ENCODE measurements around the gene ZNF516.

DNA sequence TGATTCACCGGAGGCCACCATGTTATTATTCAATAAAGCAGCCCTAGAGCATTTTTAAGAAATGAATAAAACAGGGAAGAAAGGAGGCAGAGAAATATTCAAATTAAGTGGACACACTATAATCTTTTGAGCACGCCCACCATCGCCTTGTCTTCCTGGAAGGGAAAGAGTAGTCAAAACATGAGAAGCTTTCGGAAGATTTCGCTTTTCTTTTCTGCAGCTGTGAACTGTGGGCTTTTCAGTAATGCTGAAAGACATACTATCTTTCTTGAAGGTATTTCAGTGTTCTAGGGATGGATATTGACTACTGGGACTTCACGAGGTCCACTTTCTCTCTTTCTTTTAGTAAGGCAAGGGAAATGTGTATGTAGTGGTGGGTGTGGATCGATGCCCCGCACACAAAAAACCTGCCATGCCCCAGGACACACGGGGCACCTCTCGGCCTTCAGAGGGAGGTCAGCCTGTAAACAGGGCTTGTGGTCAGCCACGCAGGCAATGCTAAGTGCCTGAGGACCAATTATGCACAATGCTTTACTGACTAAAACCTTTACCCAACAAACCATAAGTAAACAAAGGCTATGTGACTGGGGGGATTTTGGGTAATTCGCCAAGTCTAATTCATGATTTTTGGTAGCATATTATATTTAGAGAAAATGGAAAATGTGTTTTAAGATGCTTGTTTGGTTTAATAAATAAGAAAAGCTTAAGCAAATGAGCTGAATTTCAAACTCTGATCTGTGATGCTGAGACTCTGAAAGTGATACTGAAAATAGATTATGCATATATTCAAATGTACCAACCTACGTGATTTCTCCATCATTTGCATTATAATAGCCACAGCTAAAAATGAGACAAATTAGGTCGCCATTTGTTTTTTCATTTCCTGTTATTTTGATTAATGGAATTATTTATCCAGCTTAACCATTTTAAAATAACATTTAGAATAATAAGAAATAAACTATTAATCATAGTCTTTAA is 130.5 kb downstream of the ZNF516 start:
- TF ChIP-seq, protein P1, sequence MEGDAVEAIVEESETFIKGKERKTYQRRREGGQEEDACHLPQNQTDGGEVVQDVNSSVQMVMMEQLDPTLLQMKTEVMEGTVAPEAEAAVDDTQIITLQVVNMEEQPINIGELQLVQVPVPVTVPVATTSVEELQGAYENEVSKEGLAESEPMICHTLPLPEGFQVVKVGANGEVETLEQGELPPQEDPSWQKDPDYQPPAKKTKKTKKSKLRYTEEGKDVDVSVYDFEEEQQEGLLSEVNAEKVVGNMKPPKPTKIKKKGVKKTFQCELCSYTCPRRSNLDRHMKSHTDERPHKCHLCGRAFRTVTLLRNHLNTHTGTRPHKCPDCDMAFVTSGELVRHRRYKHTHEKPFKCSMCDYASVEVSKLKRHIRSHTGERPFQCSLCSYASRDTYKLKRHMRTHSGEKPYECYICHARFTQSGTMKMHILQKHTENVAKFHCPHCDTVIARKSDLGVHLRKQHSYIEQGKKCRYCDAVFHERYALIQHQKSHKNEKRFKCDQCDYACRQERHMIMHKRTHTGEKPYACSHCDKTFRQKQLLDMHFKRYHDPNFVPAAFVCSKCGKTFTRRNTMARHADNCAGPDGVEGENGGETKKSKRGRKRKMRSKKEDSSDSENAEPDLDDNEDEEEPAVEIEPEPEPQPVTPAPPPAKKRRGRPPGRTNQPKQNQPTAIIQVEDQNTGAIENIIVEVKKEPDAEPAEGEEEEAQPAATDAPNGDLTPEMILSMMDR (IDR thresholded peaks at IDR 0.05; ENCODE audit: insufficient read depth, low read length), result no peak
- TF ChIP-seq SPI1 (IDR thresholded peaks at IDR 0.05; ENCODE audit: borderline replicate concordance, low read depth), result no peak
